H1 (cell line): ENCODE results near the gene EXOSC5. TPM values are rescaled to one million over a fixed set of nuclear protein-coding genes. Genes with fewer than 3 reads are reported as not detected.

Experiments
- ASH2L ChIP-seq: fragments of 200-600, 300-600 bp; sonication (generic); IDR thresholded peaks from one replicate; pipeline ENCODE4 v1.7.1; 2017; ENCODE audit warnings: low read length
- CHD2 ChIP-seq: IDR thresholded peaks from 2 replicates; pipeline ENCODE4 v1.6.1; 2012; ENCODE audit warnings: low read length, improper control_type of control experiment
- KDM4A ChIP-seq: IDR thresholded peaks from one replicate; pipeline ENCODE4 v1.7.1; 2012; ENCODE audit warnings: low read depth, mild to moderate bottlenecking, moderate library complexity, low read length, inconsistent platforms; ENCODE audit not compliant: severe bottlenecking
- SAP30 ChIP-seq: fragments of 300-600 bp; sonication (generic); IDR thresholded peaks from 2 replicates; pipeline ENCODE4 v1.7.1; 2012; ENCODE audit warnings: low read length, moderate library complexity, mild to moderate bottlenecking, inconsistent platforms; ENCODE audit not compliant: insufficient read depth, insufficient replicate concordance
- SUZ12 ChIP-seq: fragments of 200-600 bp; sonication (generic); IDR thresholded peaks from 2 replicates; pipeline ENCODE4 v1.6.1; 2012; ENCODE audit warnings: mild to moderate bottlenecking, inconsistent platforms, low read length, moderate library complexity, mixed read lengths
- polyA plus RNA-seq, 7 experiments: library from polyadenylated mRNA; depleted of rRNA in 3 of 7; stranded (reverse) in 5 of 7; unstranded in 2 of 7; fragments of >200 nt in 5 of 7; fragments of 200-250 nt in 2 of 7; gene quantifications; 1 replicate in 5 of 7; 2 replicates in 1 of 7; 4 replicates in 1 of 7; pipeline versions ENCODE4 v1.2.1 to v1.2.3, GENCODE V29; 2011 to 2013; ENCODE audit warnings: missing spikeins in 2 of 7, mixed read lengths in 2 of 7
- total RNA-seq: library from RNA; stranded (reverse); fragmentation: NEBNext Ultra II Directional; extraction: Animal tissue kit (Norgen Biotek cat#: 25700); gene quantifications from 2 replicates; pipeline ENCODE4 v1.2.1, GENCODE V29; 2021

The EXOSC5 gene
- total and polyA plus RNA-seq, 2 of the 8 experiments (the other 6 are each of a cell fraction or from before 2014, with no cell fraction given) = 56.2 to 92.8 TPM

GRCh38 chr19:41355035-41355434, 42.1 kb downstream of the EXOSC5 start (continued):
- no peak for TF ChIP-seq KDM4A
- no peak for TF ChIP-seq CHD2
- no peak for TF ChIP-seq SUZ12
- TF ChIP-seq SAP30 = no peak
- TF ChIP-seq ASH2L = no peak
- TF ChIP-seq, all 59 proteins: peak for 0
